ENCODE data around the gene SYNPO.

DNA sequence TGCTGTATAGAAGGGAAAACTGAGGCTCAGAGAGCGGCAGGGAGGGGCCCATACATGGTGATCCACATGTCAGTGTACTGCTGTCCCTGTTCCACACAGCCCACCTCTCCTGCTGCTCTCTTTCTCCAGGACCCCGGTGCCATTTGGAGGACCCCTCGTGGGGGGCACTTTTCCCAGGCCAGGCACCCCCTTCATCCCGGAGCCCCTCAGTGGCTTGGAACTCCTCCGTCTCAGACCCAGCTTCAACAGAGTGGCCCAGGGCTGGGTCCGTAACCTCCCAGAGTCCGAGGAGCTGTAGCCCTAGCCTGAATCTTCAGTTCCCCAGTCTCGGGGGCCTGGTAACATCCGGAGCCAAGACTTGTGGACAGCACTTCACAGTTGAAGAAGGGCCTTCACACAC lies 36.1 kb downstream of the SYNPO start:
- no peak for TF ChIP-seq CTCF (IDR thresholded peaks at IDR 0.05)
- no peak for TF ChIP-seq POLR2A (IDR thresholded peaks at IDR 0.05)

Data from transverse colon (tissue), 3 donors.